HCT116 (cell line): ENCODE measurements around the gene FAT1. TPM values are rescaled to one million over a fixed set of nuclear protein-coding genes. Genes with fewer than 3 reads are reported as not detected.

ENCODE experiments used
- ATAC-seq: fragments of 200-7000 bp; cut with Tn5 transposase; 2 replicates; pipeline ENCODE4 v1.9.1; 2020; ENCODE audit warnings: mild to moderate bottlenecking, moderate library complexity
- BruUV-seq: library from RNA; stranded (reverse); fragments of 400-500 nt; replicated peaks from 2 replicates; lab custom pipeline; 2021; lab: Mats Ljungman, UMichigan
- CTCF ChIA-PET: fragments of 300-600 bp; sonication (Branson Sonifier 250); formaldehyde crosslinking; loops from one replicate; lab custom pipeline; 2021; ENCODE audit warnings: antibody characterized with exemption; lab: Charles Lee
- POLR2A ChIA-PET: fragments of 300-600, 350-600 bp; sonication (Branson Sonifier 250); formaldehyde crosslinking; loops from one replicate; lab custom pipeline; 2021; ENCODE audit warnings: antibody characterized with exemption; lab: Charles Lee
- RAD21 ChIA-PET, 2 experiments: fragments of 300-600 bp; sonication (Branson Sonifier 250); formaldehyde crosslinking; loops; one replicate each; lab custom pipeline; 2023; ENCODE audit warnings: low total read pairs in 2 of 2; ENCODE audit not compliant: uncharacterized antibody in 2 of 2, unreplicated experiment in 2 of 2, low non-redundant PET in 1 of 2; lab: Charles Lee
- DNase-seq: peaks from one replicate; pipeline ENCODE4 v3.0.0-alpha.2; 2010; ENCODE audit warnings: low read depth, low spot score
- H2AFZ ChIP-seq: fragments of 200-600 bp; shearing (Covaris generic), sonication (generic); 2 replicates; pipeline ENCODE4 v1.6.1; 2017; ENCODE audit warnings: low read depth, mixed run types, mixed read lengths, antibody characterized with exemption, low read length; ENCODE audit not compliant: poor library complexity, severe bottlenecking
- H3K27ac ChIP-seq: 2 replicates; pipeline ENCODE4 v1.5.1; 2012; ENCODE audit warnings: low read depth, low read length
- H3K27me3 ChIP-seq: fragments of 200-600 bp; sonication (generic); 2 replicates; pipeline ENCODE4 v1.6.1; 2016; ENCODE audit warnings: mixed run types, low read length, mixed read lengths; ENCODE audit not compliant: insufficient read depth
- H3K36me3 ChIP-seq, 2 experiments: fragments of 200-500 bp in 1 of 2; fragments of 200-600 bp in 1 of 2; sonication (Bioruptor generic) in 1 of 2; sonication (generic) in 1 of 2; 2 replicates each; pipeline versions ENCODE4 v1.5.1 to v1.6.1; 2014 to 2016; ENCODE audit warnings: low read length in 2 of 2, inconsistent platforms in 1 of 2, mixed read lengths in 1 of 2, mixed run types in 1 of 2; ENCODE audit not compliant: insufficient read depth in 2 of 2, control insufficient read depth in 1 of 2
- H3K4me1 ChIP-seq, 2 experiments: fragments of 200-600 bp in 1 of 2; sonication (generic) in 1 of 2; 2 replicates each; pipeline versions ENCODE4 v1.5.1 to v1.6.1; 2012 to 2017; ENCODE audit warnings: low read length in 2 of 2, inconsistent platforms in 1 of 2, mild to moderate bottlenecking in 1 of 2, mixed read lengths in 1 of 2, mixed run types in 1 of 2, moderate library complexity in 1 of 2; ENCODE audit not compliant: insufficient read depth in 2 of 2, control insufficient read depth in 1 of 2
- H3K4me2 ChIP-seq: fragments of 200-600 bp; sonication (generic); 2 replicates; pipeline ENCODE4 v1.6.1; 2017; ENCODE audit warnings: mixed run types, low read length, mixed read lengths
- H3K4me3 ChIP-seq, 2 experiments: fragments of 200-600 bp in 1 of 2; sonication (generic) in 1 of 2; replicated peaks in 1 of 2; 2 replicates each; pipeline ENCODE4 v1.5.1; 2011 to 2016; ENCODE audit warnings: low read length in 2 of 2, control low read depth in 1 of 2, low read depth in 1 of 2, mild to moderate bottlenecking in 1 of 2, mixed read lengths in 1 of 2, mixed run types in 1 of 2
- H3K79me2 ChIP-seq: fragments of 200-600 bp; sonication (generic); 2 replicates; pipeline ENCODE4 v1.6.1; 2017; ENCODE audit warnings: mild to moderate bottlenecking, mixed run types, low read length, moderate library complexity, mixed read lengths; ENCODE audit not compliant: insufficient read depth
- H3K9ac ChIP-seq: fragments of 200-600 bp; sonication (generic); 2 replicates; pipeline ENCODE4 v1.6.1; 2016; ENCODE audit warnings: low read length, mixed read lengths
- H3K9me2 ChIP-seq: fragments of 200-600 bp; sonication (generic), shearing (Covaris generic); 2 replicates; pipeline ENCODE4 v1.6.1; 2017; ENCODE audit warnings: mixed run types, mild to moderate bottlenecking, moderate library complexity; ENCODE audit not compliant: insufficient read depth
- H3K9me3 ChIP-seq, 2 experiments: fragments of 200-500 bp in 1 of 2; fragments of 200-600 bp in 1 of 2; sonication (Bioruptor generic) in 1 of 2; sonication (generic) in 1 of 2; 2 replicates each; pipeline ENCODE4 v1.6.1; 2014 to 2017; ENCODE audit warnings: low read length in 2 of 2, mixed read lengths in 2 of 2, inconsistent platforms in 1 of 2, low read depth in 1 of 2, mild to moderate bottlenecking in 1 of 2, mixed run types in 1 of 2, moderate library complexity in 1 of 2; ENCODE audit not compliant: control insufficient read depth in 1 of 2, insufficient read depth in 1 of 2
- H4K20me1 ChIP-seq: fragments of 200-600 bp; sonication (generic), shearing (Covaris generic); 2 replicates; pipeline ENCODE4 v1.6.1; 2017; ENCODE audit warnings: mixed run types, mild to moderate bottlenecking, moderate library complexity; ENCODE audit not compliant: insufficient read depth
- ATF3 ChIP-seq: IDR thresholded peaks from 2 replicates; pipeline ENCODE4 v1.6.1; 2012
- CEBPB ChIP-seq: IDR thresholded peaks from 2 replicates; pipeline ENCODE4 v1.6.1; 2012; ENCODE audit warnings: low read depth
- CTCF ChIP-seq, 3 experiments: fragments of 200-600 bp in 1 of 3; sonication (generic) in 1 of 3; IDR thresholded peaks in 2 of 3; conservative IDR thresholded peaks in 1 of 3; 2 replicates each; pipeline ENCODE4 v1.5.1; 2012 to 2017; ENCODE audit warnings: low read depth in 2 of 3, low read length in 2 of 3, antibody characterized with exemption in 1 of 3, borderline replicate concordance in 1 of 3, control low read depth in 1 of 3, mild to moderate bottlenecking in 1 of 3, mixed read lengths in 1 of 3, mixed run types in 1 of 3, moderate library complexity in 1 of 3; ENCODE audit not compliant: insufficient read depth in 1 of 3
- EGR1 ChIP-seq: IDR thresholded peaks from 2 replicates; pipeline ENCODE4 v1.6.1; 2012; ENCODE audit warnings: low read depth
- ELF1 ChIP-seq: IDR thresholded peaks from 2 replicates; pipeline ENCODE4 v1.6.1; 2012; ENCODE audit warnings: low read depth, borderline replicate concordance
- EZH2 ChIP-seq: fragments of 200-600 bp; sonication (generic); IDR thresholded peaks from 2 replicates; pipeline ENCODE4 v1.6.1; 2017; ENCODE audit warnings: antibody characterized with exemption, mixed run types
- EZH2phosphoT487 ChIP-seq: fragments of 200-600 bp; IDR thresholded peaks from 2 replicates; pipeline ENCODE4 v1.6.1; 2018; ENCODE audit warnings: antibody characterized with exemption, borderline replicate concordance
- FOSL1 ChIP-seq: IDR thresholded peaks from 2 replicates; pipeline ENCODE4 v1.6.1; 2012; ENCODE audit warnings: low read depth
- JUND ChIP-seq: IDR thresholded peaks from 2 replicates; pipeline ENCODE4 v1.6.1; 2012
- POLR2AphosphoS5 ChIP-seq: IDR thresholded peaks from 2 replicates; pipeline ENCODE4 v1.6.1; 2011; ENCODE audit warnings: mild to moderate bottlenecking, low read depth, low read length, moderate library complexity
- RAD21 ChIP-seq: IDR thresholded peaks from 2 replicates; pipeline ENCODE4 v1.6.1; 2012; ENCODE audit warnings: low read depth, mild to moderate bottlenecking
- REST ChIP-seq: IDR thresholded peaks from 2 replicates; pipeline ENCODE4 v1.6.1; 2012; ENCODE audit warnings: low read depth
- SIN3A ChIP-seq: IDR thresholded peaks from 2 replicates; pipeline ENCODE4 v1.6.1; 2012; ENCODE audit warnings: low read depth
- SP1 ChIP-seq: IDR thresholded peaks from 2 replicates; pipeline ENCODE4 v1.6.1; 2012; ENCODE audit warnings: low read depth
- SRF ChIP-seq: IDR thresholded peaks from 2 replicates; pipeline ENCODE4 v1.6.1; 2012; ENCODE audit warnings: low read depth
- TCF7L2 ChIP-seq: IDR thresholded peaks from 2 replicates; pipeline ENCODE4 v1.7.0; 2011; ENCODE audit warnings: borderline replicate concordance, inconsistent platforms; ENCODE audit not compliant: insufficient read depth, insufficient read length; ENCODE audit errors: extremely low read depth
- YY1 ChIP-seq: IDR thresholded peaks from 2 replicates; pipeline ENCODE4 v1.6.1; 2011; ENCODE audit warnings: low read length, low read depth, moderate library complexity, mild to moderate bottlenecking; ENCODE audit not compliant: insufficient replicate concordance; ENCODE audit errors: extremely low read depth
- ZBTB33 ChIP-seq: IDR thresholded peaks from 2 replicates; pipeline ENCODE4 v1.6.1; 2011; ENCODE audit warnings: mild to moderate bottlenecking, low read length, moderate library complexity; ENCODE audit not compliant: insufficient replicate concordance; ENCODE audit errors: extremely low read depth
- ZFX ChIP-seq: fragments of 450-650 bp; IDR thresholded peaks from 2 replicates; pipeline ENCODE4 v1.6.1; 2017
- ZNF274 ChIP-seq: fragments of 200-500 bp; sonication (Bioruptor generic); IDR thresholded peaks from 2 replicates; pipeline ENCODE4 v1.6.1; 2014; ENCODE audit warnings: mild to moderate bottlenecking, low read depth, low read length, inconsistent platforms
- intact Hi-C: fragments of 100-400 bp; cut with micrococcal nuclease; formaldehyde crosslinking; loops from 2 replicates; pipeline ENCODE4 v1.10.0; 2022
- total RNA-seq: library from RNA; stranded (reverse); gene quantifications from one replicate; pipeline ENCODE4 v1.2.1, GENCODE V29; 2021; ENCODE audit not compliant: unreplicated experiment

The FAT1 gene
- total RNA-seq, 1 experiment from 2014 or later = 676 TPM

DNA sequence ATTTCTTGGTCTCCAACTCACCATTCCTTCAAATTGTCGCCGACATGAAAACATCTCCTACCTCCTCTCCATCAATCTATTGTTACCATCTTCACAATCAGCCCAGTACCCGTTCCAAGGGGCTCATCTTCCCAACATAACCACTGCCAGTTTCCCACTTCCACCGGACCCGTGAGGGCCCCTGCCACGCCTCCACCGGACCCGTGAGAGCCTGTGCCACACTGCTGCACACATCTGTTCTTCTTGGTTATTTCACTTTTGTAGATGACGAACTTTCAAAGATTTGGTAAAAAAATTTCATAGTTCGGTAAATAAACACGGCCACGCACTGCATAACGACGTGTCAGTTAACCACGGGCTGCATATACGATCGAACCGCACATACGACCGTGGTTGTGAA is 65.0 kb downstream of the FAT1 start:
- H3K4me1 ChIP-seq = peaks cover 10 to 29% of the 10 kb centered on the region in 2 experiments
- ChIA-PET CTCF (no interaction called here), POLR2A (no interaction called here), RAD21 (no interaction called here)
- peaks cover 55 to 72% of the 10 kb centered on the region in 2 experiments for H3K36me3 ChIP-seq
- no peak overlapping the region for H3K4me3 ChIP-seq
- ATAC-seq (no peak), DNase-seq (no peak)
- H3K4me2 ChIP-seq = no peak overlapping the region
- no peaks in the 10 kb centered on the region for H3K9me3 ChIP-seq
- no TSS peak for BruUV-seq
- no peak overlapping the region for H3K9ac ChIP-seq
- no peaks in the 10 kb centered on the region for H3K27me3 ChIP-seq
- peaks cover 81% of the 10 kb centered on the region for H4K20me1 ChIP-seq
- H3K27ac ChIP-seq = no peak overlapping the region
- peaks cover 100% of the 10 kb centered on the region for H3K79me2 ChIP-seq
- intact Hi-C loops = no loop called here
- no peak overlapping the region for H2AFZ ChIP-seq
- no peak for TF ChIP-seq EZH2phosphoT487
- no peak for TF ChIP-seq ATF3
- no peak for TF ChIP-seq YY1
- TF ChIP-seq SP1 = no peak
- no peak for TF ChIP-seq TCF7L2
- no peak for TF ChIP-seq RAD21
- no peak for TF ChIP-seq SIN3A
- TF ChIP-seq FOSL1 = no peak
- no peak for TF ChIP-seq REST
- TF ChIP-seq CTCF (IDR thresholded peaks at IDR 0.05 in 2 of 3, conservative IDR thresholded peaks at IDR 0.05 in 1 of 3; ENCODE audit: borderline replicate concordance in 1 of 3, insufficient read depth in 1 of 3, low read depth in 2 of 3, low read length in 2 of 3) = no peak
- no peak for TF ChIP-seq ZFX
- no peak for TF ChIP-seq POLR2AphosphoS5
- TF ChIP-seq EGR1 = no peak
- no peak for TF ChIP-seq ZNF274
- no peak for TF ChIP-seq ELF1
- no peak for TF ChIP-seq CEBPB
- TF ChIP-seq JUND = no peak
- no peak for TF ChIP-seq EZH2
- TF ChIP-seq SRF = no peak
- no peak for TF ChIP-seq ZBTB33
- no peaks in the 10 kb centered on the region for H3K9me2 ChIP-seq
